Ovary (tissue), 9 donors: Measurements from ENCODE around the gene ARHGAP9. TPM values are rescaled to one million over a fixed set of nuclear protein-coding genes. Genes with fewer than 3 reads are reported as not detected.

Experiments
- DNase-seq, 5 donors: peaks; one replicate each; pipeline ENCODE4 v3.0.0-alpha.2; 2019 to 2020
- H3K27ac ChIP-seq, 2 donors: fragments of 200-600 bp; one replicate each; pipeline versions ENCODE4 v1.5.1 to v1.8.0; 2019 to 2022
- H3K27me3 ChIP-seq: fragments of 200-600 bp; one replicate; pipeline ENCODE4 v1.8.0; 2022
- H3K36me3 ChIP-seq: fragments of 200-600 bp; sonication (generic); one replicate; pipeline ENCODE4 v1.5.1; 2019
- H3K4me1 ChIP-seq: one replicate; pipeline ENCODE4 v1.8.1; 2013; ENCODE audit warnings: mild to moderate bottlenecking, moderate library complexity; ENCODE audit not compliant: insufficient read depth
- H3K4me3 ChIP-seq: fragments of 200-600 bp; sonication (generic); one replicate; pipeline ENCODE4 v1.5.1; 2017
- H3K9me3 ChIP-seq, 2 donors: fragments of 200-600 bp in 1 of 2; sonication (generic) in 1 of 2; one replicate each; pipeline versions ENCODE4 v1.5.1 to v1.8.1; 2013 to 2019; ENCODE audit warnings: mild to moderate bottlenecking in 1 of 2, moderate library complexity in 1 of 2
- CTCF ChIP-seq, 3 donors: fragments of 450-650 bp in 2 of 3; fragments of 200-600 bp in 1 of 3; IDR thresholded peaks; one replicate each; pipeline versions ENCODE4 v1.5.1 to v1.8.0; 2016 to 2022; ENCODE audit warnings: antibody characterized with exemption in 3 of 3, mild to moderate bottlenecking in 1 of 3
- EP300 ChIP-seq: sonication (generic); formaldehyde crosslinking; IDR thresholded peaks from one replicate; pipeline ENCODE4 v1.6.1; 2017; ENCODE audit warnings: antibody characterized with exemption
- POLR2A ChIP-seq: fragments of 450-650 bp; IDR thresholded peaks from one replicate; pipeline ENCODE4 v1.6.1; 2017; ENCODE audit warnings: antibody characterized with exemption, mild to moderate bottlenecking, moderate library complexity
- WGBS, 3 donors: extraction: QIAGEN DNeasy Blood & Tissue Kit in 1 of 3; methylation state at CpG; one replicate each; pipeline versions ENCODE4 v1.1.5 to v1.1.7; 2013 to 2017; 5-methylcytosine and 5-hydroxymethylcytosine counted together
- intact Hi-C, 4 donors: fragments of 100-400 bp; cut with DNase I; formaldehyde crosslinking; loops; one replicate each; pipeline versions ENCODE4 v1.11.0 to v1.15.1; 2022 to 2023
- polyA plus RNA-seq, 2 donors: library from polyadenylated mRNA; stranded (reverse); fragments of 200-250 nt in 1 of 2; fragments of 350-450 nt in 1 of 2; fragmentation: Illumina TruSeq in 1 of 2; extraction: RNeasy Lipid Tissue Mini Kit (QIAGEN cat#74804) in 1 of 2; gene quantifications; one replicate each; pipeline ENCODE4 v1.2.3, GENCODE V29; 2013 to 2014
- total RNA-seq, 7 donors: library from RNA; depleted of rRNA in 2 of 7; stranded (reverse); fragments of >200 nt in 2 of 7; fragmentation: NEBNext Ultra II Directional in 3 of 7; extraction: Animal tissue kit (Norgen Biotek cat#: 25700) in 3 of 7; gene quantifications; one replicate each; pipeline versions ENCODE4 v1.1.0 to v1.2.4, GENCODE V29; 2016 to 2023
- donor health status: DM: no; HTN: no; CAD: no; lungs with moderate emphysema.
- donor health status: DM: no; HTN: no; CAD: no.
- donor health status: Bipolar disorder and iron deficiency.
- donor health status: DM: yes; HTN: yes; CAD: no.
- donor health status: DM: no; HTN: no; CAD: no.
- donor health status: DM: yes; HTN: yes; CAD: no.

The ARHGAP9 gene
- total and polyA plus RNA-seq, 9 donors, result 2.6 to 9.5 (median 4.2) TPM

GRCh38 chr12:57431654-57432188 lies 47.9 kb downstream of the ARHGAP9 start:
- H3K27ac ChIP-seq, result no peak overlapping the region
- DNase-seq, result no peak
- intact Hi-C loops, result loop anchor here in 1 of 4 donors (1.0 kb wide), 1 partner anchor 205 kb away; no protein-coding TSS in a partner anchor
- no peaks in the 10 kb centered on the region for H3K27me3 ChIP-seq
- no peaks in the 10 kb centered on the region for H3K9me3 ChIP-seq
- H3K4me1 ChIP-seq, result peaks cover 3% of the 10 kb centered on the region
- H3K36me3 ChIP-seq, result no peaks in the 10 kb centered on the region
- 76 to 84% (median 80%) methylated on average over 11 of the region's 11 CpGs for WGBS, 3 donors
- TF ChIP-seq CTCF (IDR thresholded peaks at IDR 0.05) (no peak), POLR2A (no peak), EP300 (no peak)
- peak overlapping the region; percentile 66 for H3K4me3 ChIP-seq

GRCh38 chr12:57430931-57431566 lies 48.6 kb downstream of the ARHGAP9 start, which contains the start of gene R3HDM2:
Gene R3HDM2, minus strand, starts transcription at chr12:57431043. Its CDS starts 120,615 bp downstream, at chr12:57310428.
- TF ChIP-seq EP300 (peak; percentile 22), POLR2A (peak; percentile 95), CTCF (IDR thresholded peaks at IDR 0.05) (no peak)
- Histone ChIP-seq H3K4me1 (peaks cover 3% of the 10 kb centered on the region), H3K36me3 (no peaks in the 10 kb centered on the region), H3K4me3 (peak within 1 kb of the TSS; percentile 66), H3K27ac (peak within 1 kb of the TSS; percentile 89 to 96), H3K27me3 (no peaks in the 10 kb centered on the region), H3K9me3 (no peaks in the 10 kb centered on the region)
- DNase-seq, result peak; percentile 95 to 98 (median 96)
- intact Hi-C loops, result loop anchor here in 1 of 4 donors (1.0 kb wide), 1 partner anchor 205 kb away; no protein-coding TSS in a partner anchor
- 1% methylated on average over 41 of the region's 41 CpGs for whole genome bisulfite sequencing, 3 donors

GRCh38 chr12:57430112-57430930 lies 49.3 kb downstream of the ARHGAP9 start:
- Histone ChIP-seq H3K9me3 (no peaks in the 10 kb centered on the region), H3K27ac (peak overlapping the region; percentile 89 to 96), H3K36me3 (no peaks in the 10 kb centered on the region), H3K4me3 (peak overlapping the region; percentile 66), H3K4me1 (peaks cover 3% of the 10 kb centered on the region), H3K27me3 (no peaks in the 10 kb centered on the region)
- DNase-seq, result peak in 4 of 5 donors; percentile 58 to 77 (median 72)
- WGBS, 3 donors, result 0 to 1% (median 0%) methylated on average over 37 to 74 of the region's 74 CpGs
- intact Hi-C loops, result no loop called here
- TF ChIP-seq POLR2A (no peak), EP300 (no peak), CTCF (IDR thresholded peaks at IDR 0.05) (no peak)

GRCh38 chr12:57429473-57430111 lies 50.1 kb downstream of the ARHGAP9 start:
- Histone ChIP-seq H3K9me3 (no peaks in the 10 kb centered on the region), H3K27me3 (no peaks in the 10 kb centered on the region), H3K4me3 (peak overlapping the region; percentile 66), H3K4me1 (peaks cover 3% of the 10 kb centered on the region), H3K27ac (peak overlapping the region; percentile 89 to 96), H3K36me3 (no peaks in the 10 kb centered on the region)
- intact Hi-C loops, result no loop called here
- TF ChIP-seq CTCF (IDR thresholded peaks at IDR 0.05) (no peak), POLR2A (no peak), EP300 (no peak)
- DNase-seq, result peak in 1 of 5 donors; percentile 16
- 25 to 28% (median 28%) methylated on average over 9 of the region's 9 CpGs for WGBS, 3 donors
